HG03354 (cell line): ENCODE measurements around the gene SLAMF1.

Source experiments
- ATAC-seq: cut with Tn5 transposase; IDR thresholded peaks from one replicate; pipeline ENCODE4 v1.9.1; 2021; ENCODE audit warnings: mild to moderate bottlenecking; ENCODE audit not compliant: unreplicated experiment, poor library complexity, severe bottlenecking

Gene SLAMF1

DNA sequence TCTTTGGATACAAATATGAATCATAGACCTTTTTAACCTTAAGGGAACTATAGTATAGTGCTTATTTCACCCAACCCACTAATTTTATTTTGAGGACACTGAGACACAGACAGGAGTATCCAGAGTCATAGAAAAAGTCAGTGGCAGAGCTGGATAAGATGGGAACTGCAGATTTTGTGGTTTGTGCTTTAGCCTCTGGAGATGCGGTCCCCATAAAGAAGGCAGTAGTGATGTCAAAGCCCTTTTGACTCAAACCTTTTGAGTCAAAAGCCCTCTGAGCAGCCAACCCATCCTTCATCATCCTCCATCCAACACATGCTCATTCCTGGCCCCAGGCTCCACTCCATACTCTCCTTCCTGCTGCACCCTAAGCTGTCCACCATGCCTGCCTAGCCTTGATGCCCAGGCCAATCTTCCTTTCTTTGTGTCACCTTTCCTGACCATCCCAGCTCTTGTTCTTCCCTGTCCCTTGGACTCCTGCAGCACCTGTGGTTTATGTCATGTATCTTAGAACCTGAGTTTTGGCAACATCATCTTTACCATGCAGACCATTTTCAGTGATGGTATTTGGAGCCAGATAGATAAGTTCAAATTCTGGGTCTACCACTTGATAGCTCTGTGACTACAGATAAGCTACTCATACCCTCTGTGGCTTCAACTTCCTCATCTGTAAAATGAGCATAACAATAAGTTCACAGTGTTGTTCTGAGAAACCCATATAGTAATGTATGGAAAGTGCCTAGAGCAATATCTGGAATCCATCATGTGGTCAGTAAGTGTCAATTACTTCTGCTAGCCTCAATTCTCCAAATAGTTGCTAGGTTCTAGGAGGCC lies 20.1 kb downstream of the SLAMF1 start:
- ATAC-seq, result peak; percentile 29

DNA sequence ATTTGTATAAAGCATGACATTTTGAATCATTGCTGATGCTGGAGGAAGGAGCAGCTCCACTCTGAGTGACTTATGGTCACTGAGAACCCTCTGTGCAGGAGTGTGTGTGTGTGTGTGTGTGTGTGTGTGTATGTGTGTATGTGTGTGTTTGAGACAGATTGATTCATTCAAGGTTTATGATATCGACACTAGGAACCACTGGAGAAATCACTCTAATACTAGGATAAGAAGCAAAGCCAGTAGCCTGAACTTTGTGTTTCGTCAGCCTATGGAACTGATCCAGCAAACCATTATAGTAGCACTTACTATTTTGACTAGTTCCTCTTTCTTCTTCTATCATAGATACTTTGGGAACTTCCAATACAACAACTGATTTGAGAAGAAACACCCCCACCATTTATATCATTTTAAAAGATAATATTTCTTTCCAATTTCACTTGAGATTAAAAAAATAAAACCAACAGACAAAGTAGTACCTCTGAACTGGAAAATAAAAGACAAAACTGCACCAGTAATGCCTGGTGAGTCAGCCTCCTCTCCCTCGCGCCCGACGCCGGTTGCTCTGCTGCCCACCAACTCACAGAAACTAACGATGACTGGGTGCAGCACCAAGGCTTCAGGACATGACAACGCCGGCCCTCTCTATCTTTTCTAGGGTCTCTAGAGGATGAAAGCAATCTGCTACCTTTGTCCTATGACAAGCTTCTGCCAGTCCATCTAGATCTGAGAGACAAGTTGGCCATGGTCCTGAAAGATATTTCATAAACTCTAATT lies 20.9 kb downstream of the SLAMF1 start:
- ATAC-seq, result no peak

DNA sequence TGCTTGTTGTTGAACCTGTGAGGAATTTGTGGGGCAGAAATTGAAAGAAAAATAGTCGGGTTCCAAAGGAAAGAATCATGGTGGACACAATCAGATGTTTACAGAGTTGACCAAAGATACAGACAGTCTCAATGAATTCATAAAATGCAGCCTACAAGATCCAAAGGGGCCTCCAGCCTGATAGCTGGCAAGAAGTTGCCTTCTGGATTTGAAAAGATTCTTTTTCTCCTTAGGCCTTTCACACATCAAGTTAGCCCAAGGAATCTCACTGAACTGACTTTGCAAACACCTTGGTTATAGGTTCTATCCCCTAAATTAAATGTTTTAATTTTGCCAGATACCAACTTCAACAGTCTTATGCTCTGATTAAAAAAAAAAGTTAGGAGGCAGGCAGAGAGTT lies 21.5 kb downstream of the SLAMF1 start:
- no peak for ATAC-seq

DNA sequence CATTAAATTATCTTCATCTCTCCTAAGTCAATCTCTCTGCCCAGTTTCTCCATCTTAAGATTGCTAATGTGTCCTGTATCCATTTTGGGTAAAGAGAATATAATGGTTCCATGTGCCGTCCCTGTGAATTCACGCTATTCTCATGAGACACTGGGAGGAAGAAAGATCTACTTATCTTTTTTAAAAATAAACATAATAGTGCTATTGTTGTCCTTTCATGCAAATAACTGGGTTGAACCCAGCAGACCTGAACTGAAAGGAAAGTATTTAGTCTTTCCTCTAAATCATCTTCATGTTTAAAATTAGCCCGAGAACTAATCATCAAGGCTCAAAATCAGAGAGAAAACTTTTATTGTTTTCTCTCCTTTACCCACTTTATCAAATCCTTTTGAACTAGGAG lies 22.4 kb downstream of the SLAMF1 start:
- peak; percentile 29 for ATAC-seq

DNA sequence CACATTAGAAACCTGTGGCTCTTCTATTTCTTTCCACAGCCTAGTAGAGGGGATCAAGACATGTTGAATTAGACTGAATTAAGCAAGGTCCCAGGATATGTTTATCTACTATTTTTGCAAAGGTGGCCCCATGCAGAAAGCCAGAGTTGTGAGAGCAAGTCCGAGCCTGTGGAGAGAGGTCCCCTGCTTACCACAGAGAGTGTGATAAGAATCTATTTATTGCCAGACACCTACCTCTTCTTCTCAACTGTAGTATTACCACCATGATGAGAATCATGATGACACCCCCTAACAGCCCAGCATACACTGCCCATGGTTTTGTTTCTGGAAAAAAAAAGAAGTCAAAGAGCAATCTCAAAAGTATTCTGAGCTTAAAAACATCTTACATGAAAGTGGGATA lies 23.0 kb downstream of the SLAMF1 start:
- ATAC-seq, result no peak

DNA sequence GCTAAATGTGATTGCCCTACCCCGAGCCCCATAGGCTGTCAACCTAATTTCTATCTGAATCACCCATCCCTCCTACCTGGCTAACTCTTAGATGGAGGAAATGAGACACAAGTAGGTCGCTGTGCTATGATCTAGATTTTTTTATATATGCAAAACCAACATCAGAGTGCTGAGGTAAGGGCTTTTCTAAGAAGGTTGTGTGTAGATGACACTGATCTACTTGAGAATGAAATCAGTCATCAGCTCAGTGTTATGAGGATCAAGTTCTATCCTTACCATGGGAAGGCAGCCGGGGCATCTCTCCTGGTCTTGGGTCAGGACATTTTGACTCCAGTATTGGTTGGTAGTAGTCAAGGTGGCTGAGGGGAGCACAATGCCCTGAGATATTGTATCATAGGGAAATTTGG lies 23.6 kb downstream of the SLAMF1 start:
- no peak for ATAC-seq

DNA sequence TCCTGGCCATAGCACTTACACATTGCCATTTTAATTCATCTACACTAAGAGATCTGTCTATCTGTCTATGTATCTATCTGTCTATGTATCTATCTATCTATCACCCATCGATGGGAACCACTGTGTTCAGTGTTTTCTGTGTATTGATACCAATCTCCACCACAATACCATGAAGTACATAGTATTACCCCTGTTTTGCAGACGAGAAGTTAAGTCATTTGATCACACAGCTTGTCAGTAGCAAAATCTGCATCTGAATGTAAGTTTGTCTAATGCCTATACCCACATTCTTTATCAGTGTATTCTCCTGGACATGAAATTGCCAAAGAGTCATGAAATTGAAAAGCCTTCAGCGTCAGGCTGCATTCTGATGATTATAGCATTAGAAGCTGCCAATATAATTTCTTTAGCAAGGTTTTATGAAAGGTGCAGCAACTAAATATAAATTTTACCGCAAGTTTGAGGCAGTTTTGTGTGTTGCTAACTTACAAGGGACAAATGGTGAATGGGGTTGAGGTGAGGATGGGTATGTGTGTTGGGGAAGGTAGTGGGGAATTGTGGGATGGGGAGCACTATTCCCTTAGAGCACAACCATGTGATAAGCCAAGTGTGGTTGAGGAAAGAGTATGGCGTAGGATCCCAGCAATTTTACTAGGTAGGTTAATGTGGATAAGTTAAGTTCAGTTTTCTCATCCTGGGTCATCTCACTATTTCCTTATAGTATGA lies 24.2 kb downstream of the SLAMF1 start:
- no peak for ATAC-seq

DNA sequence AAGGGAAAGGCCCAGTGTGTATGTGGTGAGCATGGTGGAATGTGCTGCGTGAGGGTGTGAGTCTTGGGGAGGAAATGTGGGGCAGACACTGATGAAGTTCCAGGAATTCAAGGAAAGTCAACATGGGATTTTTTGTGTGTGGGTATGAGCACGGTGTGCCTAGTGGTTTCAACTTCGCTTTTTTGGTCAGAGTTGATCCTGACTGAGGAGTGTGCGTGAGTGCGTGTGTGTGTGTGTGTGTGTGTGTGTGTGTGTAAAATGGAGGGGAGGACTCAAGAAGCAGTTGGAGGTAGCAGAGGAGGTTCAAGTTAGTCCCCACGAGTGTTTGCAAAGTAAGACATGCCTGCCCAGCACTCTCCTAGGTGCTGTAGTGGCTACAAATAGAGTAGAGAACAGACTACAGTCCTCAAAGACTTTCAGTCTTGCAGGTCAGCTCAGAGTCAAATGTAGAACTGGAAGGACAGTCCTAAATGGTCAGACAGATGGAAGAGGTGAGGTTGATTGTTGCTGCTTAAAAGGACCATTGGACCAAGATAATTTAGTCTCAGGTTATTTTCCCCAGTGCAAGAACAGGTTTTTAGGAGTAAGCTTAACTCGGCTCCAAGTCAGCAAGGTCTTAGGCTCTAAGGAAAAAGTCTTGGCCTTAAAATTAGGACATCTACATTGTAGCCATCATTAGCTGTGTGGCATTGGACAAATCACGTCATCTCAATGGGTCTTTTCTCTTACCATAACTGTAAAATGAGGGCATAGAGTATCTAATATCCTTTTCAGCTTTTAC lies 25.0 kb downstream of the SLAMF1 start:
- no peak for ATAC-seq

DNA sequence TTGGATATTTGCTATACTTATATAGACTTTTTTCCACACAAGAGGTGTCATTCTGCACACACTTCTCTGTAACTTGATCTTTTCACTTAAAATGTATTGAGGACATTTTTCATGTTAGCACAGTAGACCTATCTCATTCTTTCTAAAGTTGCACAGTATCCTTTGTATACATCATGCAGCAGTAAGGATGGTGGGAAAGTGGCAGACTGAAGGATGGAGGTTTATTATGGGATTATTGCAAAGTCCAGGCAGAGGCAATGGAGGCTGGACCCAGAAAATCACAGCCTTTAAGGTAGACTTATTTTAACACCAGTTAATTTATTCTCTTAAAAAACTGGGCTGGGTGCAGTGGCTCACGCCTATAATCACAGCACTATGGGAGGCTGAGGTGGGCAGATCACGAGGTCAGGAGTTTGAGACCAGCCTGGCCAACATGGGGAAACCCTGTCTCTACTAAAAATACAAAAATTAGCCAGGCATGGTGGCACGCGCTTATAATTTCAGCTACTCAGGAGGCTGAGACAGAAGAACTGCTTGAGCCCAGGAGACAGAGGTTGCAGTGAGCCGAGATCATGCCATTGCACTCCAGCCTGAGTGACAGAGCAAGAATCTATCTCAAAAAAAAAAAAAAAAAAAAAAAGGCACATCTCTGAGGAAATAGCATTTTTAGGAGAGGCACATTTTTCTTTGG lies 25.8 kb downstream of the SLAMF1 start:
- no peak for ATAC-seq

DNA sequence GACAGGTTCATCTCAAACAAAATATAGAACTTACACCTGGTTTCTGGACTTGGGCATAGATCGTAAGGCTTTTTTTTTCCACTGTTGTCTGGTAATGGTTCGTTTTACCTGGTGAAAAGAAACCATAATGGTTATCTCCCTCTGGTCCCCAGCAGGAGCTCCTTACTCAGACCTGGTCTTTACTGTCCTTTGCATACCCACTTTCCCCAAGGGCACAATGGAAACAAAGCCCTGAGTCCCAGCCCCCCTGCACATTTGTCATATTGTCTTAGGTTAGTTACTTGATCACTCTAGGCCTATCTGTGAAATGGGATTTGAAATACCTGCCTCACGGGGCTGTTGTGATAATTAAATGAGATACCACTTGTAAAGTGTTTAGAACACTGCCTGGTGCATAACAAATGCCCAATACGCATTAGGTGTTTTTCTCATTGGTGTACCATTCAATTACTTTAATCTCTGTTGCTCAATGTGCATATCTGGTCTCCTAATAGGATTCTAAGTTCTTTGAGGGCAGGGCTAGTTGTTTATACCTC lies 27.0 kb downstream of the SLAMF1 start:
- no peak for ATAC-seq

DNA sequence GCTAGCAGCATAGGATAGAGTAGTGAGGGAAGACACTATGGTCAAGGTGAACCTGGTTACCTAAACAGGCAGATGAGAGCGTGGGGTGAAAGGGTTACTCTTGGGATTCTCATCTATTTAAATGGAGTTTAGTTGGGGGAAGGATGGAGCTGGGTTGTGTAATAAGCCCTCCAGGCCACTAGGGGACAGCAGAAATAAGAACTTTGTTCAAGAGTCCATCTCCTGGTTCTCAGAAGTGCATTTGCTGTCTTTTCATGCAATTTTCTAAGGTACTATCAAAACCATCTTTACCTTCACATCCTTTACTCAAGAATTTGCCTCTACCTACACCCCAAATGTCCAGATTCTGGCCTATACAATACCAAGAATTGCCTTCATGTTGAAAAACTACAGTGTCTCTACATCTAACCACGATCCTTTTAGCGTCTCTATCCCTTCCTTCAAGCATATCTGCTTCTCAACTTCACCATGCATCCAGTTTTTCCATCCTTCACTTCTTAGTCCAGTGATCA lies 28.0 kb downstream of the SLAMF1 start:
- no peak for ATAC-seq

DNA sequence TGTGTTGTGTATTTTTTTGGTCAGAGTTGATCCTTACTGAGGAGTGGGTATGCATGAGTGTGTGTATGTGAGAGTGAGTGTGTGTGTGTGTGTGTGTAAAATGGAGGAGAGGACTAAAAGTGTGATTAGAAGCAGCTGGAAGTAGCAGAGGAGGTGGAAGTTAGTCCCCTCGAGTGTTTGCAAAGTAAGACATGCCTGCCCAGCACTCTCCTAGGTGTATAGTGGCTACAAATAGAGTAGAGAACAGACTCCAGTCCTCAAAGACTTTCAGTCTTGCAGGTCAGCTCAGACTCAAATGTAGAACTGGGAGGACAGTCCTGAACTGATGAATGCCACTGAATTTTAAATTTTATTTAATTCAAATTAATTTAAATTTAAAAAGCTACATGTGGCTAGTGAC lies 28.5 kb downstream of the SLAMF1 start:
- ATAC-seq, result no peak

DNA sequence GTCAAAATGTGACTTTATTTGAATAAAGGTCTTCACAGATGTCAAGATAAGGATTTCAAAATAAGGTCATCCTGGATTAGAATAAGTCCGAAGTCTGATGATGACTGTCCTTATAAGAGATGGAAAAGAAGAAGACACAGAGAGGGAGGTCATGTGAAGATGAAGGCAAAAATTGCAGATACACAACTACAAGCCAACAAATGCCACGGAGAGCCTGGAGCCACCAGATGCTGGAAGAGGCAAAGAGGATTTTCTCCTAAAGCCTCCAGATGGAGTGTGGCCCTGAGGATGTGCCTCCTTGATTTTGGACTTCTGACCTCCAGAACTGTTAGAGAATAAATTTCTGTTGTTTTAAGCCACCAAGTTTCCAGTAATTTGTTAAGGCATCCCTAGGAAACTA lies 31.2 kb downstream of the SLAMF1 start:
- ATAC-seq, result no peak

DNA sequence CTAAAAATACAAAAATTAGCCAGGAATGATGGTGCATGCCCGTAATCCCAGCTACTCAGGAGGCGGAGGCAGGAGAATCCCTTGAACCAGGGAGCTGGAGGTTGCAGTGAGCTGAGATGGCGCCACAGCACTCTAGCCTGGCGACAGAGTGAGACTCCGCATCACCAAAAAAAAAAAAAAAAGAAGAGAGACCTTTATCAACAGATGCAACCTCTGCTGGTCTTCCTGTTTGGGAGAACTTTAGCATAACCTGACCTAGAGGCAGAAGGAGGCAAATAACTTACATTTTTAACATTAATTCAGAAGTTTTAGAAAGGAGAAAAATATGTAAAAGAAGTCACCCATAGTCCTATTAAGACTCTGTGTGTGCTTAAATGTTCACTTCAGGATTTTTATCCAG lies 32.4 kb downstream of the SLAMF1 start:
- no peak for ATAC-seq

DNA sequence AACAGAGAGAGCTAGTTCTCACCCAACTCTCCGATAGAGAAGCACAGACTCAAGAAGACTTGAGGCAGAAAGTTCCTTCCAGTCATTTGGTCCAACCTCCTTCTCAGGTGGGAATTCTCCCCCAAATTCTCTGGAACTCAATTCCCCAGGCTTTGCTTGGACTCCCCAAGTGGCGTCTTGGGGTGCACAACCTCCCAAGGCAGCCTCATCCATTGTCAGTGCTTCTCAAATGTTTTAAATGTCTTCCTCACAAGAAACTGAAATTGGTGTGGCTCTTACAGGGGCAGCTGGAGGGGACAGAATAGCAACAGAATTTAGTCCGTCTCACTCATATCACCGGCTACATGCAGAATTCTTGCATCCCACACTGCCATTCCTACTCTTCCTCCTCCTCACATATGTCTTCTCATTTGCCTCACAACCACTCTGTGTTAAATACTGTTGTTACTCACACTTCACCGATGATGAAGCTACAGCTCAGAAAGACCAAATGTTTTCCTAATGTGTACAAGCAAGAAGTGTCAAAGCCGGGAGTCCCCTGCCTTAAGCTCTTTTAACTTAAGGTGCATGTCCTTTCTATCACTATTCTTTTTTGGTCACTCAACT lies 34.1 kb downstream of the SLAMF1 start:
- no peak for ATAC-seq

DNA sequence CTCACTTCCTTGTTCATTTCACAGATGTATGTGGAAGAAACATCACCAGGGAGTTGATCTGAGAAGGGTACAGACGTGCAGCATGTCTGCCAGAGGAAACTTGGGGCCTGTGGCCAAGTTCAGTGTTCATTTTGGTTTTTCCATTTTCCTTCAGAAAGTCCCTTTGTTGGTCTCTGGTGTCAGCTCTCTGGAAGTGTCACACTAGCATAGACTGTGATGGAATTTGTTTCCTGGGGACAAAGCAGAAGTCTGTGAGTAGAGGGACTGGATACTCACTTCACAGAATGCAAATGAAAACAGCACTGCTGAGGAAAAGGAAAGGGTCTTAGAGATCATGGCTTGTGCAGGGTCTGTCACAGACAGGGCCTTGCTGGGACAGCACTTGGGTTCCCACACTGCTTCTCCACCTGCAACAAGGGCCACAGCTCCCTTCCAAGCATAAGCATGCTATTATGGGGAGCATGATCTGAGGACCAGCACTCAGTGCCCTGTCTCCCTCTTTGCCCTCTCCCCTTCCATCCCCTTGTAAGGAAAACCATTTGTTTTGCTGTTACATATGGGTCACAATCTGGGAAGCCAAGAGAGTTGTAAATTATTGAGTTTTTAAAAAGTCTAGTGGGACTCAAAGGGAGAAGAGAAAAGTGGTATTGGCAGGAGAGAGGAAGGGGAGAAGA lies 36.1 kb downstream of the SLAMF1 start:
- no peak for ATAC-seq

DNA sequence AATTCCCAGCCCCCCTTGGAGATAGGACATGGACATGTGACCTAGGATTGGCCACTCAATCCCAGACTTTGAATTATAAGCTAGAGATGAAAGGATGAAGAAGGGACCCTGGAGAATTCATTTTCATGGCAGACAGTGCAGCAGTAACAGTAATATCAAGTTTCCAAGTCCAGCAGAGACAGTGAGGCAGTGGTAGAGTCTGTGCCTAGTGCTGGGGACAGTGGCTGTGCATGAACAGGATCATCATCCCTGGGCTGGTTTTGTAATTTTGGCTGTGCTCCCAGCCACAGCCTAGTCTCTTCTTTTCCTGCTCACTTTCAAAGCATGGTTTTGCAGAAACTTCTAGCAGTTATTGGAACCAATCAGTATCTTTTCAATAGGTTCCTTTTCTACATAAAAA lies 37.9 kb downstream of the SLAMF1 start:
- ATAC-seq, result no peak

DNA sequence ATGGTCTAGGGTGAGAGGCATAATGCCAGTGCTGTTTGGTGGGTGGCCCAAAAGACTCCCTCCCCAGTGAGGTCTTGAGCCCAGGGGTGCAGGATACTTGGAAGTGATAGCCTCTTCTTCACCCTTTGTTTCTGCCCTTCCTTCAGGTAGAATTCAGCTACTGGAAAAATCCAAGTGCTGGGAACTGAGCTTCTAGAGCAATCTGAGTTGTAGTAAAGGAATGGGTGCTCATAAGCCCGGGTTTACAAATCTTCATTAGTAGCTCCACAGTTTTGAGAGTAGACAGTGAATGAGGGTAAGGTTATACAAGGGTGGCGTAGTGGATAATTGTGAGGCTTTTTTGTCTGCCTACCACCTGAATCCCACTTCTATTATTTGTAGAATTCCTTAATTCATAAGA lies 38.3 kb downstream of the SLAMF1 start:
- no peak for ATAC-seq
